DOHH2 (cell line): ENCODE data around the gene LRP8.

Experiments
- EZH2phosphoT487 ChIP-seq: fragments of 200-600 bp; sonication (generic); IDR thresholded peaks from 2 replicates; pipeline ENCODE4 v1.6.1; 2017; ENCODE audit warnings: borderline replicate concordance, mild to moderate bottlenecking, antibody characterized with exemption, low read length, moderate library complexity, mixed read lengths
- TF ChIP-seq, protein P1 (sequence below): fragments of 200-600 bp; sonication (generic); IDR thresholded peaks from one replicate; pipeline ENCODE4 v1.5.1; 2014; ENCODE audit warnings: antibody characterized with exemption, mild to moderate bottlenecking, low read depth, low read length; ENCODE audit not compliant: poor library complexity, severe bottlenecking

DNA sequence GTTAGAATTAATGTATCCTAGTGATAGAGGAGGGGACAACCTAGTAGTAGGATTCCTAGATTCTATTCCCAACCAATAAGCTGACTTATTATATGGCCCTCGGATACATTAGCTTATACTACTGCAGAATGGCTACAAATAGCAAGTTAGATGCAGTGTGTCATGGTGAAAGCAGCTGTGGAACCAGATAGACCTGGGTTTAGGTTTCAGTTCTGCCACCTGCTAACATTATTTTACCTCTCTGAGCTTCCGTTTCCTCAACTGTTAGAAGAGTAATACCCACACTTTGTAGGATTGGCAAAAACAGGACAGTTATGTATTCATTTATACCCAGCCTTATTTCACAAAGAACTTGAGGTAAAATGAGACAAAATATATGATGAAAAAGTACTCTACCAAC is 67.9 kb downstream of the LRP8 start:
- no peak for TF ChIP-seq EZH2phosphoT487
- TF ChIP-seq, protein P1, sequence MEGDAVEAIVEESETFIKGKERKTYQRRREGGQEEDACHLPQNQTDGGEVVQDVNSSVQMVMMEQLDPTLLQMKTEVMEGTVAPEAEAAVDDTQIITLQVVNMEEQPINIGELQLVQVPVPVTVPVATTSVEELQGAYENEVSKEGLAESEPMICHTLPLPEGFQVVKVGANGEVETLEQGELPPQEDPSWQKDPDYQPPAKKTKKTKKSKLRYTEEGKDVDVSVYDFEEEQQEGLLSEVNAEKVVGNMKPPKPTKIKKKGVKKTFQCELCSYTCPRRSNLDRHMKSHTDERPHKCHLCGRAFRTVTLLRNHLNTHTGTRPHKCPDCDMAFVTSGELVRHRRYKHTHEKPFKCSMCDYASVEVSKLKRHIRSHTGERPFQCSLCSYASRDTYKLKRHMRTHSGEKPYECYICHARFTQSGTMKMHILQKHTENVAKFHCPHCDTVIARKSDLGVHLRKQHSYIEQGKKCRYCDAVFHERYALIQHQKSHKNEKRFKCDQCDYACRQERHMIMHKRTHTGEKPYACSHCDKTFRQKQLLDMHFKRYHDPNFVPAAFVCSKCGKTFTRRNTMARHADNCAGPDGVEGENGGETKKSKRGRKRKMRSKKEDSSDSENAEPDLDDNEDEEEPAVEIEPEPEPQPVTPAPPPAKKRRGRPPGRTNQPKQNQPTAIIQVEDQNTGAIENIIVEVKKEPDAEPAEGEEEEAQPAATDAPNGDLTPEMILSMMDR, result no peak
